GM10248 (cell line): ENCODE data around the gene RABL6.
A peak's percentile ranks its signal among the peaks of the same experiment; 100 is the strongest.
"Not testable (repeated sequence)": the region's sequence is repeated elsewhere in the genome, so short reads cannot be mapped to it uniquely, and the experiment has no call there.

Experiments used
- CTCF ChIA-PET: fragments of 300-600 bp; sonication (Branson Sonifier 250); formaldehyde crosslinking; extraction: SDS; loops from one replicate; lab custom pipeline; 2021; ENCODE audit warnings: antibody characterized with exemption; lab: Yijun Ruan, JAX
- POLR2A ChIA-PET: fragments of 350-650 bp; sonication (Branson Sonifier 250); formaldehyde crosslinking; extraction: SDS; loops from one replicate; lab custom pipeline; 2020; ENCODE audit warnings: antibody characterized with exemption; lab: Yijun Ruan, JAX
- DNase-seq: peaks from one replicate; pipeline ENCODE4 v3.0.0; 2012; ENCODE audit errors: extremely low spot score
- CTCF ChIP-seq: IDR thresholded peaks from 2 replicates; pipeline ENCODE4 v1.5.1; 2012; ENCODE audit warnings: mild to moderate bottlenecking, low read depth; ENCODE audit errors: extremely low read depth, missing control alignments, control extremely low read depth

The RABL6 gene

GRCh38 chr9:136761545-136761981, 46.2 kb upstream of the RABL6 start:
- TF ChIP-seq CTCF: no peak
- no peak for DNase-seq
- ChIA-PET POLR2A (no interaction called here), CTCF (interaction anchor here (1.1 to 5.2 kb wide), 6 partner anchors 11 to 273 kb away, joined by 3 to 24 read pairs (median 11); partner anchors contain the start of gene LCN10)

DNA sequence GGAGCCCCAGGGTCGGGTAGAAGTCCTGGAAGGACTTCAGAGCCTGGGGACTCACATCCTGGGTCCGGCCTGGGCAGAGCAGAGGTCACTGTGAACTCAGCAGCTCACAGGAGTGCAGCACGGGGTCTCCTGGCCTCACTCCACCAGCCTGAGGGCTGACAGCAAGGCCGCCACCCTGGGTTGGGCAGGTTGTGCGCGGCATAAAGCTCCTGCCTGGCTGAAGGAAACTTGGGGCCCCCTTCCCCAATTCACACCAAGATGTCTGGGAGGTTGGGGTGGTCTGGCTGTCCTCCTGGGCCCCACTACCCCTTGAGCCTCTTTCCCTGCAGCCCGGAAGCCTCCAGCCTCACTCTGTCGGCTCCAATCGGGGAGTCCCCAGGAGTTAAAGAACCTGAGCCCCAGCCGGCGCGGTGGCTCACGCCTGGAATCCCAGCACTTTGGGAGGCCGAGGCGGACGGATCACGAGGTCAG, 45.5 kb upstream of the RABL6 start:
- no peak for TF ChIP-seq CTCF
- CTCF ChIA-PET: interaction anchor here (1.3 to 5.2 kb wide), 4 partner anchors 16 to 272 kb away, joined by 3 to 24 read pairs (median 11); partner anchors contain the start of gene LCN10
- no peak for DNase-seq
- POLR2A ChIA-PET: no interaction called here

GRCh38 chr9:136762915-136763648, 44.7 kb upstream of the RABL6 start:
- peak; percentile 71 for DNase-seq
- no peak for TF ChIP-seq CTCF
- POLR2A ChIA-PET: interaction anchor here (1.0 kb wide), 1 partner anchor 35 kb away, joined by 3 read pairs; no protein-coding TSS in a partner anchor
- CTCF ChIA-PET: interaction anchor here (1.0 to 1.9 kb wide), 5 partner anchors 15 to 272 kb away, joined by 3 to 6 read pairs (median 3); no protein-coding TSS in a partner anchor

DNA sequence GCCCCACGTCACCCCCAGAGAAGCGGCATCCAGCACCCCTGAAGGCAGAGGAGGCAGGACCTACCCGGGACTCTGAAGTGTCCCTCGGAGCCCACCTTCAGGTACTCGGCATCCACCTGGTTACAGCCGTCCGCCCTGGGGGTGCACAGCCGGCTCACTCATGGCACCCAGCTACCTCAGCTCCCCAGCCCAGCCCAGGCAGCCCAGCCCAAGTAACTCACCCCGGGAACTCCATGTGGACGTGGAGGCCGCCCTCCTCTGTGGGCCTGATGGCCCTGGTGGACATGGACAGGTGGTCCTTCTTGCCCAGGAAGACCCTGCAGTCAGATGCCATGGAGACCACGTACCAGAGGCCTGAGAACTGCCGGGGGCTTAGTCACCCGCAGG, 44.1 kb upstream of the RABL6 start:
- ChIA-PET CTCF (interaction anchor here (1.0 to 1.5 kb wide), 4 partner anchors 14 to 272 kb away, joined by 3 to 6 read pairs (median 3); no protein-coding TSS in a partner anchor), POLR2A (interaction anchor here (1.0 kb wide), 1 partner anchor 35 kb away, joined by 3 read pairs; no protein-coding TSS in a partner anchor)
- no peak for TF ChIP-seq CTCF
- DNase-seq: no peak

DNA sequence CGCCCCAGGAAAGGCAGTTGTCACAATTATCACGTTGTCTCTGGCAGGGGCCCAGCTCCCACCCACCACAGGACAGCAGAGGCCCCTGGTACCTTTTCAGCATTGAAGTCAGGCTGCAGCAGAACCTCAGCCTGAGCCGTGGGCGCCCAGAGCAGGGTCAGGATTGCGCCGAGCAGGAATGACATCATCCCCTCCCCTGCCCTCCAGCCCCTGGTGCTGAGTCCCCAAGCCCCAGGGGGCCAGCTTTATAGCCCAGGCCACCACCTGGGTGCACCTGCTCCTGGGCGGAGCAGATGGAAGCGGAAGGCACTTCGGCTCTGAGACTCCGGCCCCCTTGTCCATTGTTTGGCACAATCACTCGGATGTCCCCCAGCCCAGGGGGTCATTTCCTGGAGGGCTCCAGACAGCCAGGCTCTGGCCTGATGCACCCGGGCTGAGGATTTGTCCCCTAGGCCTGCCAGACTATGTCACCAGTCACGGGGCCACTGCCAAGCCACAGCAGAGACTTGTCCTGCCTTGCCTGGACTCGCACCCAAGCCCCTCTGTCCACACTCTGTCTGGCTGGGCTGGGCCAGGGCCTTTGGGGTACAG, 43.4 kb upstream of the RABL6 start, which contains the start of gene LCN15:
TSS of gene LCN15 (minus strand) at position 218 of the 591 bp plus-strand sequence. CDS start at position 188, 30 bp downstream.
- POLR2A ChIA-PET: no interaction called here
- no peak for TF ChIP-seq CTCF
- CTCF ChIA-PET: interaction anchor here (1.0 to 5.4 kb wide), 5 partner anchors 14 to 271 kb away, joined by 3 to 79 read pairs (median 4); no protein-coding TSS in a partner anchor
- DNase-seq: peak; percentile 8

- no peak for TF ChIP-seq CTCF
- ChIA-PET CTCF (interaction anchor here (1.4 to 5.4 kb wide), 2 partner anchors 16 to 36 kb away, joined by 4 to 79 read pairs; no protein-coding TSS in a partner anchor), POLR2A (no interaction called here)
- no peak for DNase-seq
Observed at GRCh38 chr9:136765041-136765440, 42.7 kb upstream of the RABL6 start.

DNA sequence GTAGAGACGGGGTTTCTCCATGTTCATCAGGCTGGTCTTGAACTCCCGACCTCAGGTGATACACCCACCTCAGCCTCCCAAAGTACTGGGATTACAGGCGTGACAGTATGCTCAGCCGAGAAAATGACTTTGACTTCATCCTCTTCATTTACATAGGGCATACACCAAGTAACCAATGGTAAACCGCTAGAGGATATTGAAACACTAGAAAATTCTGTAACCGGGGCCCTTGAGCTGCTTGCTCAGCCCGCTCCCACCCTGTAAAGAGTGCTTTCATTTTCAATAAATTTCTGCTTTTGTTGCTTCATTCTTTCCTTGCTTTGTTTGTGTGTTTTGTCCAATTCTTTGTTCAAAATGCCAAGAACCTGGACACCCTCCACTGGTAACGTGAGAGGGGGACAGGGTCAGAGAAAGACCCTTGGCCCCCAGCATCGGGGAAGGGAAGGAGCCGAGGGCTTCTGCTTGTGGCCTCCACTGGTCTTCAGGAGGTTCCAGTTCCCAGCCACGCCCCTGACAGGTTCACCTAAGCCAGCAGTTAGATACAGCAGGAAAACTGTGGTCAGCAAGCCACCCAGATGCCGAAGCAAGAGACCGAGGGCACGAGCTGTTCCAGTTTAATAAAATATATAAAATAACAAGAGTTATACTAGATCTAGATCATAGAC, 41.9 kb upstream of the RABL6 start:
- POLR2A ChIA-PET: not testable (repeated sequence)
- CTCF ChIA-PET: interaction anchor here (0.9 to 5.4 kb wide), 18 partner anchors 8 to 269 kb away, joined by 3 to 79 read pairs (median 4); partner anchors contain the start of genes AGPAT2, AJM1 and LCN8
- peak; percentile 58 for DNase-seq
